GM21723 (cell line): ENCODE measurements around the gene CYP3A4.
"Not testable (repeated sequence)": the region's sequence is repeated elsewhere in the genome, so short reads cannot be mapped to it uniquely, and the experiment has no call there.

Source experiments
- ATAC-seq: cut with Tn5 transposase; IDR thresholded peaks from one replicate; pipeline ENCODE4 v1.9.1; 2021; ENCODE audit warnings: mild to moderate bottlenecking, moderate library complexity; ENCODE audit not compliant: unreplicated experiment

CYP3A4 gene

GRCh38 chr7:99762680-99763327, 21.2 kb downstream of the CYP3A4 start:
- no peak for ATAC-seq

- no peak for ATAC-seq
Measured at GRCh38 chr7:99755085-99755484, 28.9 kb downstream of the CYP3A4 start.

GRCh38 chr7:99752356-99752755, 31.6 kb downstream of the CYP3A4 start:
- no peak for ATAC-seq

GRCh38 chr7:99751322-99752052, 32.5 kb downstream of the CYP3A4 start:
- not testable (repeated sequence) for ATAC-seq

- ATAC-seq: no peak
Measured at GRCh38 chr7:99748846-99749579, 35.0 kb downstream of the CYP3A4 start.

GRCh38 chr7:99746915-99747314, 37.1 kb downstream of the CYP3A4 start:
- not testable (repeated sequence) for ATAC-seq

- not testable (repeated sequence) for ATAC-seq
Measured at GRCh38 chr7:99745395-99745794, 38.6 kb downstream of the CYP3A4 start.

GRCh38 chr7:99742737-99743394, 41.1 kb downstream of the CYP3A4 start:
- no peak for ATAC-seq

GRCh38 chr7:99741441-99741795, 42.6 kb downstream of the CYP3A4 start:
- no peak for ATAC-seq

GRCh38 chr7:99740573-99741440, 43.2 kb downstream of the CYP3A4 start:
- no peak for ATAC-seq

GRCh38 chr7:99739699-99740572, 44.0 kb downstream of the CYP3A4 start:
- ATAC-seq: no peak

GRCh38 chr7:99737726-99738125, 46.3 kb downstream of the CYP3A4 start:
- no peak for ATAC-seq

GRCh38 chr7:99736667-99737066, 47.3 kb downstream of the CYP3A4 start:
- ATAC-seq: not testable (repeated sequence)

GRCh38 chr7:99734987-99735386, 49.0 kb downstream of the CYP3A4 start, which contains the start of gene CYP3A7:
CYP3A7 (minus strand) TSS chr7:99735196; CDS start chr7:99735093, 103 bp downstream.
- no peak for ATAC-seq

- ATAC-seq: no peak
Measured at GRCh38 chr7:99733448-99733847, 50.5 kb downstream of the CYP3A4 start.

GRCh38 chr7:99733003-99733402, 51.0 kb downstream of the CYP3A4 start:
- ATAC-seq: no peak

GRCh38 chr7:99731638-99732374, 52.2 kb downstream of the CYP3A4 start:
- ATAC-seq: no peak

- ATAC-seq: no peak
Measured at GRCh38 chr7:99730992-99731391, 53.0 kb downstream of the CYP3A4 start.
